H9 (cell line): Measurements from ENCODE around the gene F10. TPM values are rescaled to one million over a fixed set of nuclear protein-coding genes. Genes with fewer than 3 reads are reported as not detected.

Experiments
- DNase-seq: peaks from one replicate; pipeline ENCODE4 v3.0.0-alpha.2; 2017
- H2AFZ ChIP-seq: one replicate; pipeline ENCODE4 v1.6.1; 2013; ENCODE audit warnings: mild to moderate bottlenecking, low read length, control low read depth, moderate library complexity
- H2AK5ac ChIP-seq: 2 replicates; pipeline ENCODE4 v1.6.1; 2013; ENCODE audit warnings: low read length, control low read depth, mixed read lengths; ENCODE audit not compliant: insufficient read length
- H2BK120ac ChIP-seq: one replicate; pipeline ENCODE4 v1.6.1; 2013; ENCODE audit warnings: low read depth, mild to moderate bottlenecking, low read length, control low read depth, inconsistent platforms; ENCODE audit not compliant: poor library complexity, severe bottlenecking
- H2BK12ac ChIP-seq: 2 replicates; pipeline ENCODE4 v1.6.1; 2013; ENCODE audit warnings: low read length, control low read depth, mixed read lengths, low read depth; ENCODE audit not compliant: insufficient read length
- H2BK15ac ChIP-seq: 2 replicates; pipeline ENCODE4 v1.6.1; 2013; ENCODE audit warnings: low read depth, low read length, control low read depth
- H2BK20ac ChIP-seq: one replicate; pipeline ENCODE4 v1.6.1; 2013; ENCODE audit warnings: low read depth, mild to moderate bottlenecking, low read length, control low read depth, inconsistent platforms; ENCODE audit not compliant: poor library complexity, severe bottlenecking
- H2BK5ac ChIP-seq: 2 replicates; pipeline ENCODE4 v1.6.1; 2013; ENCODE audit warnings: low read length, control low read depth, mixed read lengths; ENCODE audit not compliant: insufficient read length
- H3K14ac ChIP-seq: 2 replicates; pipeline ENCODE4 v1.6.1; 2013; ENCODE audit warnings: low read length, control low read depth; ENCODE audit not compliant: insufficient read depth
- H3K18ac ChIP-seq: 2 replicates; pipeline ENCODE4 v1.6.1; 2013; ENCODE audit warnings: low read depth, mild to moderate bottlenecking, mixed read lengths, low read length, control low read depth; ENCODE audit not compliant: insufficient read length
- H3K23ac ChIP-seq: 2 replicates; pipeline ENCODE4 v1.6.1; 2013; ENCODE audit warnings: low read length, control low read depth, mixed read lengths, low read depth; ENCODE audit not compliant: insufficient read length
- H3K23me2 ChIP-seq: 2 replicates; pipeline ENCODE4 v1.6.1; 2013; ENCODE audit warnings: low read depth, mild to moderate bottlenecking, mixed read lengths, low read length, control low read depth; ENCODE audit not compliant: insufficient read length, poor library complexity, severe bottlenecking
- H3K27ac ChIP-seq: 2 replicates; pipeline ENCODE4 v1.5.1; 2013; ENCODE audit warnings: low read length, control low read depth, mixed read lengths, low read depth; ENCODE audit not compliant: insufficient read length
- H3K27me3 ChIP-seq: 2 replicates; pipeline ENCODE4 v1.6.1; 2013; ENCODE audit warnings: low read length, control low read depth, inconsistent platforms; ENCODE audit not compliant: insufficient read depth
- H3K4ac ChIP-seq: 2 replicates; pipeline ENCODE4 v1.6.1; 2013; ENCODE audit warnings: low read depth, mild to moderate bottlenecking, control low read depth, inconsistent platforms, low read length, moderate library complexity
- H3K4me1 ChIP-seq: 2 replicates; pipeline ENCODE4 v1.6.1; 2013; ENCODE audit warnings: low read length, control low read depth, inconsistent platforms; ENCODE audit not compliant: insufficient read depth
- H3K4me2 ChIP-seq: 2 replicates; pipeline ENCODE4 v1.6.1; 2013; ENCODE audit warnings: low read length, control low read depth, mixed read lengths; ENCODE audit not compliant: insufficient read length, insufficient read depth
- H3K56ac ChIP-seq: 2 replicates; pipeline ENCODE4 v1.6.1; 2013; ENCODE audit warnings: low read depth, mild to moderate bottlenecking, mixed read lengths, low read length, control low read depth; ENCODE audit not compliant: insufficient read length
- H3K79me1 ChIP-seq: 2 replicates; pipeline ENCODE4 v1.6.1; 2013; ENCODE audit warnings: low read depth, mild to moderate bottlenecking, moderate library complexity, low read length, control low read depth, inconsistent platforms; ENCODE audit not compliant: insufficient read depth, poor library complexity, severe bottlenecking
- H3K79me2 ChIP-seq: 2 replicates; pipeline ENCODE4 v1.6.1; 2013; ENCODE audit warnings: low read length, control low read depth, inconsistent platforms; ENCODE audit not compliant: insufficient read depth
- H3K9ac ChIP-seq: 2 replicates; pipeline ENCODE4 v1.6.1; 2013; ENCODE audit warnings: low read length, control low read depth, mixed read lengths; ENCODE audit not compliant: insufficient read length; ENCODE audit errors: extremely low read depth
- H3K9me3 ChIP-seq: one replicate; pipeline ENCODE4 v1.6.1; 2013; ENCODE audit warnings: low read depth, low read length, inconsistent platforms; ENCODE audit not compliant: control insufficient read depth
- H3T11ph ChIP-seq: one replicate; pipeline ENCODE4 v1.6.1; 2013; ENCODE audit warnings: mild to moderate bottlenecking, low read length, control low read depth, inconsistent platforms
- H4K20me1 ChIP-seq: one replicate; pipeline ENCODE4 v1.6.1; 2013; ENCODE audit not compliant: control insufficient read depth, insufficient read length, insufficient read depth
- H4K5ac ChIP-seq: 2 replicates; pipeline ENCODE4 v1.6.1; 2013; ENCODE audit warnings: low read depth, mild to moderate bottlenecking, mixed read lengths, low read length, control low read depth; ENCODE audit not compliant: insufficient read length
- H4K8ac ChIP-seq: replicated peaks from 2 replicates; pipeline ENCODE4 v1.6.1; 2013; ENCODE audit warnings: low read length, control low read depth, mixed read lengths, low read depth; ENCODE audit not compliant: insufficient read length
- H4K91ac ChIP-seq: 2 replicates; pipeline ENCODE4 v1.6.1; 2013; ENCODE audit warnings: low read depth, mild to moderate bottlenecking, moderate library complexity, mixed read lengths, low read length, control low read depth; ENCODE audit not compliant: insufficient read length
- H3K27ac Mint-ChIP-seq, 3 experiments: 2 replicates in 2 of 3; 3 replicates in 1 of 3; pipeline ENCODE4 v1.8.0; 2020 to 2021; ENCODE audit warnings: mixed read lengths in 3 of 3, mild to moderate bottlenecking in 1 of 3, moderate library complexity in 1 of 3
- H3K27me3 Mint-ChIP-seq: 2 replicates; pipeline ENCODE4 v1.8.0; 2021; ENCODE audit warnings: low read depth, mild to moderate bottlenecking, moderate library complexity, mixed read lengths
- H3K36me3 Mint-ChIP-seq, 3 experiments: 2 replicates in 2 of 3; 3 replicates in 1 of 3; pipeline ENCODE4 v1.8.0; 2020 to 2021; ENCODE audit warnings: low read depth in 3 of 3, mixed read lengths in 3 of 3; ENCODE audit not compliant: insufficient read depth in 1 of 3
- H3K4me1 Mint-ChIP-seq, 2 experiments: 2 replicates each; pipeline ENCODE4 v1.8.0; 2020; ENCODE audit warnings: mixed read lengths in 2 of 2
- H3K4me3 Mint-ChIP-seq, 2 experiments: 2 replicates in 1 of 2; 3 replicates in 1 of 2; pipeline ENCODE4 v1.8.0; 2020 to 2021; ENCODE audit warnings: mild to moderate bottlenecking in 2 of 2, mixed read lengths in 2 of 2, moderate library complexity in 1 of 2
- H3K9me3 Mint-ChIP-seq, 2 experiments: 2 replicates in 1 of 2; 3 replicates in 1 of 2; pipeline ENCODE4 v1.8.0; 2020; ENCODE audit warnings: mild to moderate bottlenecking in 2 of 2, mixed read lengths in 2 of 2, moderate library complexity in 1 of 2
- CTCF ChIP-seq: fragments of 200-600 bp; sonication (generic); conservative IDR thresholded peaks from 3 replicates; pipeline ENCODE4 v1.8.0; 2021; ENCODE audit warnings: antibody characterized with exemption, mild to moderate bottlenecking
- WGBS: extraction: QIAGEN DNeasy Blood & Tissue Kit; methylation state at CpG from one replicate; pipeline ENCODE4 v1.1.7; 2013; ENCODE audit warnings: missing lambda C conversion rate, low lambda C conversion rate, mixed read lengths; ENCODE audit not compliant: insufficient read length; ENCODE audit errors: extremely low coverage; 5-methylcytosine and 5-hydroxymethylcytosine counted together
- total RNA-seq: library from RNA; stranded (reverse); gene quantifications from 2 replicates; pipeline ENCODE4 v1.2.1, GENCODE V29; 2021

F10 gene
- total RNA-seq, 1 experiment from 2014 or later, result 1.7 TPM

DNA sequence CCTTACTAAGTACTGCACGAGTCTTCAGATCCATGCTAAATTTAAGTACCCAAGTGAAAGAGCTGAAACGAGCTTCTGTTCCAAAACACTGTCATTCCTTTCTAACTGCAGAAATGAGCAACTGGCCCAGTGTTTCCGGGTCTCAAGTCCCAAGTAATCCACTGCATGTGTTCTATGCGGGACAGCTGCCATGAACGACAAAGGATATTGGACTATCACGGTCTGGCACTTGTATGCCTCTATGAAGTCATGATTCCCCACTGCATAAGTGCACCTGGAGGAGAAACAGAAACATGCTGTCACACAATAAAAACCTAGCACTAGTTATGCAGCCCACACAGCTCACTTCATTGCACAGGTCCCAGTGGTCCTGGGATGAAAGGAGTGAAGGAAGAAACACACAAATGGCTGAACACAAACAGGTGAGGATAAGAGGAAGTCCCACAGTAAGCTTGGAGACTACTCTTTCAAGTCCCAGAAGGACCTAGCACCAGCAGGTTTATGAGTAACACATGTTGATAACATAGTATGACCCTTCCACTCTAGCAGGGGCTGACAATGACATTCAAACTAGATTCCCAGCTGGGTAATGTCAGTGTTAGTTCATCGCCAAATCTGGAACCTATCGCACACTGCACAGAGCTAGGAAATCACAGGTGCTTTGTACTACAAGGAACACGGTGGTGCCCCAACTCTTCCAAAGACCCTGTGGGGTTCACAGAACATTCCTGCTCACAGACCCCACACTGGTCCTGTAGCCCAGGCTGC lies 74.6 kb downstream of the F10 start:
- Histone ChIP-seq H3K79me2 (peaks cover 6% of the 10 kb centered on the region; the same call in 1 of the 2 replicates), H3K14ac (no peak overlapping the region)
- no CpG with 5 or more reads among the region's 9 CpGs for WGBS

More for the DNA sequence above, 74.6 kb downstream of the F10 start:
- no peaks in the 10 kb centered on the region for H3K27me3 ChIP-seq
- no peak for TF ChIP-seq CTCF
- Mint-ChIP-seq H3K27me3 (no peaks in the 10 kb centered on the region), H3K9me3 (no peaks in the 10 kb centered on the region), H3K4me3 (no peak overlapping the region), H3K27ac (no peak overlapping the region), H3K36me3 (peaks cover 40 to 74% (median 62%) of the 10 kb centered on the region in 3 experiments; a peak in 6 of 7 replicates), H3K4me1 (no peaks in the 10 kb centered on the region)
- no peak overlapping the region for H2BK20ac ChIP-seq
- no peak overlapping the region for H3K27ac ChIP-seq
- H2BK120ac ChIP-seq, result no peak overlapping the region
- no peak overlapping the region for H4K91ac ChIP-seq
- no peak overlapping the region for H2BK12ac ChIP-seq
- H2AK5ac ChIP-seq, result no peak overlapping the region
- H3K4ac ChIP-seq, result no peak overlapping the region
- no peak for DNase-seq
- no peaks in the 10 kb centered on the region for H3K23me2 ChIP-seq
- no peak overlapping the region for H4K5ac ChIP-seq
- H2BK15ac ChIP-seq, result no peak overlapping the region
- H3K23ac ChIP-seq, result no peak overlapping the region
- no peak overlapping the region for H3K9ac ChIP-seq
- H3K9me3 ChIP-seq, result no peaks in the 10 kb centered on the region
- H3K79me1 ChIP-seq, result peaks cover 7% of the 10 kb centered on the region
- no peak overlapping the region for H2BK5ac ChIP-seq
- no peaks in the 10 kb centered on the region for H4K20me1 ChIP-seq
- no peak overlapping the region for H3K18ac ChIP-seq
- no peaks in the 10 kb centered on the region for H3K4me1 ChIP-seq
- no peak overlapping the region for H3K4me2 ChIP-seq
- H2AFZ ChIP-seq, result no peak overlapping the region
- no peak overlapping the region for H3K56ac ChIP-seq
- no peak overlapping the region for H3T11ph ChIP-seq
- H4K8ac ChIP-seq, result no peak overlapping the region

Other genes starting within 250 kb of the F10 start
- gene MCF2L, start 153.6 kb upstream of the F10 start, total RNA-seq, result 17.0 and 18.5 TPM in 2 replicates
- gene F7, start 17.0 kb upstream of the F10 start, total RNA-seq, result 0.66 and 0.81 TPM in 2 replicates
- not detected in 2 replicates for gene PROZ, start 35.8 kb downstream of the F10 start, total RNA-seq
- 62.3 and 66.0 TPM in 2 replicates for gene PCID2, start 85.9 kb downstream of the F10 start, total RNA-seq
- gene CUL4A, start 86.8 kb downstream of the F10 start, total RNA-seq, result 94.7 and 97.9 TPM in 2 replicates
- gene LAMP1, start 174.4 kb downstream of the F10 start, total RNA-seq, result 131 and 139 TPM in 2 replicates
- gene GRTP1, start 241.3 kb downstream of the F10 start, total RNA-seq, result 54.8 and 55.0 TPM in 2 replicates